Skeletal muscle cell (primary cell): ENCODE results near the gene GFPT1.

ENCODE experiments used
- DNase-seq: peaks from one replicate; pipeline ENCODE4 v3.0.0-alpha.2; 2010; ENCODE audit warnings: low read depth
- H3K4me3 ChIP-seq: 2 replicates; pipeline ENCODE4 v1.5.1; 2011; ENCODE audit warnings: low read depth, mild to moderate bottlenecking, control low read depth, low read length, moderate library complexity

The GFPT1 gene

GRCh38 chr2:69340101-69340775 is 46.8 kb downstream of the GFPT1 start:
- no peak overlapping the region for H3K4me3 ChIP-seq
- DNase-seq, result no peak

- DNase-seq, result no peak
- H3K4me3 ChIP-seq, result no peak overlapping the region
Observed at GRCh38 chr2:69335311-69335710, 51.7 kb downstream of the GFPT1 start.

GRCh38 chr2:69333352-69333751 is 53.7 kb downstream of the GFPT1 start:
- no peak for DNase-seq

GRCh38 chr2:69330781-69331180 is 56.2 kb downstream of the GFPT1 start:
- DNase-seq, result no peak
- H3K4me3 ChIP-seq, result no peak overlapping the region

More at GRCh38 chr2:69333352-69333751, 53.7 kb downstream of the GFPT1 start:
- no peak overlapping the region for H3K4me3 ChIP-seq

- DNase-seq, result no peak
- no peak overlapping the region for H3K4me3 ChIP-seq
Observed at GRCh38 chr2:69322631-69323030, 64.4 kb downstream of the GFPT1 start.

GRCh38 chr2:69316550-69316949 is 70.5 kb downstream of the GFPT1 start:
- no peak overlapping the region for H3K4me3 ChIP-seq
- no peak for DNase-seq

GRCh38 chr2:69315160-69315761 is 71.8 kb downstream of the GFPT1 start:
- DNase-seq, result no peak
- no peak overlapping the region for H3K4me3 ChIP-seq

GRCh38 chr2:69311024-69311416 is 76.0 kb downstream of the GFPT1 start:
- no peak overlapping the region for H3K4me3 ChIP-seq
- no peak for DNase-seq

- no peak for DNase-seq
- no peak overlapping the region for H3K4me3 ChIP-seq
Observed at GRCh38 chr2:69310111-69311023, 76.7 kb downstream of the GFPT1 start.

- H3K4me3 ChIP-seq, result no peak overlapping the region
- no peak for DNase-seq
Observed at GRCh38 chr2:69309351-69310110, 77.5 kb downstream of the GFPT1 start.

GRCh38 chr2:69308338-69308737 is 78.7 kb downstream of the GFPT1 start:
- H3K4me3 ChIP-seq, result no peak overlapping the region
- DNase-seq, result no peak

GRCh38 chr2:69307579-69308064 is 79.4 kb downstream of the GFPT1 start:
- peak overlapping the region; percentile 56 for H3K4me3 ChIP-seq
- DNase-seq, result no peak

- peak overlapping the region; percentile 56 for H3K4me3 ChIP-seq
- peak; percentile 43 for DNase-seq
Observed at GRCh38 chr2:69306822-69307578, 80.0 kb downstream of the GFPT1 start.

GRCh38 chr2:69306393-69306821 is 80.6 kb downstream of the GFPT1 start:
- peak overlapping the region; percentile 56 for H3K4me3 ChIP-seq
- no peak for DNase-seq

- DNase-seq, result no peak
- H3K4me3 ChIP-seq, result peak overlapping the region; percentile 56
Observed at GRCh38 chr2:69305712-69306392, 81.2 kb downstream of the GFPT1 start.

- H3K4me3 ChIP-seq, result no peak overlapping the region
- DNase-seq, result no peak
Observed at GRCh38 chr2:69305166-69305565, 81.9 kb downstream of the GFPT1 start.

- DNase-seq, result no peak
- H3K4me3 ChIP-seq, result no peak overlapping the region
Observed at GRCh38 chr2:69304656-69305055, 82.4 kb downstream of the GFPT1 start.

- no peak for DNase-seq
- H3K4me3 ChIP-seq, result no peak overlapping the region
Observed at GRCh38 chr2:69300650-69301049, 86.4 kb downstream of the GFPT1 start.
